Duodenal mucosa (tissue), 2 donors: ENCODE results near the gene MAGED2.
"Not testable (repeated sequence)": the region's sequence is repeated elsewhere in the genome, so short reads cannot be mapped to it uniquely, and the experiment has no call there.

Source experiments
- H3K27ac ChIP-seq: one replicate; pipeline ENCODE4 v1.7.0; 2013; ENCODE audit warnings: low read depth, low read length
- H3K27me3 ChIP-seq, 2 donors: one replicate each; pipeline ENCODE4 v1.7.0; 2013; ENCODE audit warnings: low read length in 2 of 2, control low read depth in 1 of 2; ENCODE audit not compliant: insufficient read depth in 2 of 2, control insufficient read depth in 1 of 2
- H3K36me3 ChIP-seq, 2 donors: one replicate each; pipeline ENCODE4 v1.7.0; 2013; ENCODE audit warnings: low read length in 2 of 2, control low read depth in 1 of 2; ENCODE audit not compliant: insufficient read depth in 2 of 2, control insufficient read depth in 1 of 2
- H3K4me1 ChIP-seq, 2 donors: one replicate each; pipeline ENCODE4 v1.7.0; 2013; ENCODE audit warnings: low read length in 2 of 2, control low read depth in 1 of 2; ENCODE audit not compliant: insufficient read depth in 2 of 2, control insufficient read depth in 1 of 2
- H3K4me3 ChIP-seq, 2 donors: one replicate each; pipeline ENCODE4 v1.7.0; 2013; ENCODE audit warnings: low read length in 2 of 2, low read depth in 1 of 2
- H3K9ac ChIP-seq, 2 donors: one replicate each; pipeline ENCODE4 v1.7.0; 2013; ENCODE audit warnings: low read length in 2 of 2, low read depth in 1 of 2
- H3K9me3 ChIP-seq, 2 donors: one replicate each; pipeline ENCODE4 v1.7.0; 2013; ENCODE audit warnings: low read length in 2 of 2, control low read depth in 1 of 2; ENCODE audit not compliant: control insufficient read depth in 1 of 2

MAGED2 gene

DNA sequence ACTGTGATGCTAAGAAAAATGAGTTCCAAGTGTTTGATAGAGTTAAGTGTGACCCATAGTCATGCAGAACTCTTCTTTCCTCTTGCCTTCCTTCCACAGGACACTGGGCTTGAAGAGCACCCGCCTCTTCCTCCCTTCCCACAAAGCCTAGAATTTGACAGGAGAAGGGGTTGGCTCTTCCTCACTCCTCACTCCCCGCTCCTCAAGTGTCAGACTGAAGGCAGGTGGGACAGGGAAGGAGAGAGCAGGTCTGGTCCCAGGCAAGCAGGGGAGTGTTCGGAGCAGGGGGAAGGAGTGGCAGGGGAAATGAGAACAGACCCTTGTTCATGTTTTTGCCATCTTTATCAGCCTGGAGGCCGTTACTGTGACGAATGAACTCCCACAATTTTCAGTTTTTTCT, 10.7 kb downstream of the MAGED2 start:
- no peaks in the 10 kb centered on the region for H3K4me1 ChIP-seq
- H3K27ac ChIP-seq = no peak overlapping the region
- no peak overlapping the region for H3K4me3 ChIP-seq

DNA sequence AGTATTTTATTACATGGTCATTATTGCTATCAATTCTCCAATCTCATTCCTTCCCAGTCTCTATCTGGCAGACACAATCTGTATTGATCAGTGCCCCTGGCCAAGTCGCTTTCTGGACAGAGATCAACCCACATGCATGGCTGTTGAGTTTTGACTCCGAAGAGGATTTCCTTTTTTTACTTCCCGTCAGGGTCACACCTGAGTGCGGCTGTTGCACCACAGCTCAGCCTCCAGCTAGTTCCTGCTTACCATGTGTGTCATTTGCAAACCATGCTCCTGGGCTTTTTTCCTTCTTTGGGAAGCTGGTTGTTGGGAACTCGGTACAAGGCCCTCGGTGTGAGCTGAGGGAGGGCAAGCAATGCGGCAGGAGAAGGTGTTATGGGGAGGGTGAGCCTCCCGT, 11.7 kb downstream of the MAGED2 start:
- Histone ChIP-seq H3K4me1 (no peaks in the 10 kb centered on the region), H3K4me3 (no peak overlapping the region), H3K27me3 (no peaks in the 10 kb centered on the region), H3K9ac (no peak overlapping the region), H3K27ac (no peak overlapping the region), H3K9me3 (no peaks in the 10 kb centered on the region), H3K36me3 (peaks cover 10 to 14% of the 10 kb centered on the region in 2 donors)

More for the DNA sequence above, 10.7 kb downstream of the MAGED2 start:
- Histone ChIP-seq H3K9ac (no peak overlapping the region), H3K36me3 (peaks cover 18 to 24% of the 10 kb centered on the region in 2 donors), H3K9me3 (no peaks in the 10 kb centered on the region), H3K27me3 (no peaks in the 10 kb centered on the region)

DNA sequence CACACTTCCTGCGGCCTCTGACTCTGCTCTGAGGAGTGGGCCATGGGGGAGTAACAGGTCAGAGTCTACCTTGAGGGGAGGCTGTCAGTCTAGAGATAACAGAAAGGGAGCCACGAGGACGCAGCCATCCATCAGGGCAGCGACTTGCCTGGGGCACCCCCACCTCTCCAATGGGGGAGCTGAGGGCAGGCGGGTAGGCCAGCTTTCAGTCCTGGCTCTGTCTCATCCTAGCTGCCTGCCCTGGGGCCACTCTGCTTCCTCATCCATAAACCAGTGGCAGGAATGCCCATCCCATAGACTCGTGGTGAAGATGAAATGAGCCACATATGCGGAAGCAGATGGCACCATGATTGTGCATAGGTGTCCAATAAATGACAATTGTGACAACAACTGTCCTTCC, 13.2 kb downstream of the MAGED2 start:
- H3K36me3 ChIP-seq = peaks cover 0 to under 1% of the 10 kb centered on the region in 2 donors
- H3K27ac ChIP-seq = no peak overlapping the region
- no peaks in the 10 kb centered on the region for H3K27me3 ChIP-seq
- no peaks in the 10 kb centered on the region for H3K4me1 ChIP-seq
- H3K9ac ChIP-seq = no peak overlapping the region
- H3K4me3 ChIP-seq = no peak overlapping the region
- H3K9me3 ChIP-seq = no peaks in the 10 kb centered on the region

DNA sequence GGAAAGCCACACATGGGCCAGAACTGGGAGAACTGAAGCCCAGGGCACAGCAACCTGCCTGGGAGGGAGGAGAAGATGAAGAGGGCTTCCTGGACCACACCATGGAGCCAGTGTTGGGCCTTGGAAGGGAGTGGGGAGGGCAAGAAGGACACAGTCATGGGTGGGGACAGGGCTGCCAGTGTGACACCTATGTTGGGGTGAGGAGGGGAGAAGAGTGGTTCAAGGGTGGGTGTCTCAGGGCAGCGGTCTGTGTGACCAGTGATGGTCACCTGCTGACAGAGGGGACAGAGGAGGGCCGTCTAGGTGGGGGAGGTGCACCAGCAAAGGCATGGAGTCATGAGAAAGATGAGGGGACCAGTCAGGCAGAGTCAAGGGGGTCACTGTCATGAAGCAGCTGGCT, 13.8 kb downstream of the MAGED2 start:
- Histone ChIP-seq H3K36me3 (no peaks in the 10 kb centered on the region), H3K9ac (no peak overlapping the region), H3K27me3 (no peaks in the 10 kb centered on the region), H3K27ac (no peak overlapping the region), H3K4me1 (no peaks in the 10 kb centered on the region), H3K4me3 (no peak overlapping the region), H3K9me3 (no peaks in the 10 kb centered on the region)

DNA sequence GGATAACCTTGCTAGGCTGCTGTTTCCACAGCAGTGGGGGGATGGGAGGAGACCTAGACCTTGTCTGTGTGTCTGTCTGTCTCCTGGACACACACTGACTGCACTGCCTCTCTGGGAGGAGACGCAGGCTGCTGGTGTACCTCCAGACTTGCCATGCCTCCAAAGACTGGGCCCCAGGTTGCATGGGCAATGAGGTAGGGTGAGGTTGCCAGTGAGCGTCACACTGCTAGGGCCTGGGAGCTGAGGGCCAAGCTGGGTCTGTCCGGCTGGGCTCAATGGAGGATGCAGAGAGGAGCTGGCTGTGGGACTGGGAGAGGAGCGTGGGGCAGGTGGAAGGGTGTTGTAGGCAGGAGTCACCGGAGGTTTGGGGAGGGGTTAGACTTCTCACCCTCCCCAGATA, 16.6 kb downstream of the MAGED2 start:
- Histone ChIP-seq H3K27ac (no peak overlapping the region), H3K9ac (no peak overlapping the region), H3K27me3 (no peaks in the 10 kb centered on the region), H3K36me3 (no peaks in the 10 kb centered on the region), H3K9me3 (no peaks in the 10 kb centered on the region), H3K4me3 (no peak overlapping the region), H3K4me1 (no peaks in the 10 kb centered on the region)

DNA sequence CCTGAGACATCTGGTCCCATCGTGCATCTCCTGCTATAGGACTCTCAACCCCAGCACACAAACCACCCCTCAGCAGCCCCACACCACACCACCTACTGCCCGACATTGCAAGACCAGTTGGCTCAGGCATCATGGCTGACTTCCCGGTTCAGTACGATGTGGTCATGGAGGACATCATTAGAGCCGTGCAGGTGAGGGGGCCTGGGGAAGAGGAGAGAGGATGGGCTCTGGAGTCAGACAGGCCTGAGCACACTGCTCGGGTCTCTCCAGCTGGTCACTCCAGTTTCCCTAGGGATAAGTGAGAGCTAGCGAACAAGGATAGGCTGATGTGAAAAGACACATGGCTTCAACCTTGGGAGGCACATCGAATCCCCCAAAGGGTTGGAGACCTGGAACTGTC, 17.2 kb downstream of the MAGED2 start:
- H3K4me1 ChIP-seq = no peaks in the 10 kb centered on the region
- H3K27ac ChIP-seq = no peak overlapping the region
- H3K36me3 ChIP-seq = no peaks in the 10 kb centered on the region
- no peak overlapping the region for H3K4me3 ChIP-seq
- H3K9me3 ChIP-seq = no peaks in the 10 kb centered on the region
- no peaks in the 10 kb centered on the region for H3K27me3 ChIP-seq
- no peak overlapping the region for H3K9ac ChIP-seq

DNA sequence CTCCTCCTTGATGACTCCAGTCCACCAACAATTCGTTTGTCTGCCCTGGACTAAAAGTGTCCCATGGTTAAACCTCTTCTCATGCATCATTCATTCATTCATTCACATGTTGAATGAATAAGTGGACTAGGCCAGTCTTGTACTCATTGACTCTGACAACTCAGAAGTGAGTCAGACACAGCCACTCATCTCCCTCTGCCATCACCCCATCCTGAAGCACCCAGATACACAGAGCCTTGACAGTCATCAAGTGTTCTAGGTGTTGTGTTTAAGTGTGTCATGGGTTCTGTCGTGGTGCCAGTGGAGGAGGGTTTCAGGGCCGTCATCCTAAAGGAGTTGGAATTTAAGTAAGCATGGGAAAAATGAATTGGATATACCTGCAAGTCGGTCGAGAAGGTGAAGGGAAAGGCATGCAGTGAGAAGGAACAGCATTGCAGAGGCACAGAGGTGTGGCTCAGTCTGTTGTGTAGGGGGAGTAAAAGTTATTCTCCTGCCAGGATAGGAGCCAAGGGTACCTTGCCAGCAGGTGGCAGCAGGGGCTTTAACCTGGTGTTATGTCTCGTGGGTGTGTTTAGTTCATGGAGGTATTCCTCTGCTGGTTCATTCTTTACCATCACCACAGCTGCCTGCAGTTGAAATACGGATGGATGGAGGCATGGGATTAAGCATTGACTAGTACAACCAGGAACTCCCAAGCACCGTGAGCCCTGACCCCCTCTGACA, 18.3 kb downstream of the MAGED2 start:
- no peaks in the 10 kb centered on the region for H3K27me3 ChIP-seq
- H3K4me1 ChIP-seq = no peaks in the 10 kb centered on the region
- H3K36me3 ChIP-seq = no peaks in the 10 kb centered on the region
- no peak overlapping the region for H3K4me3 ChIP-seq
- H3K9ac ChIP-seq = no peak overlapping the region
- no peak overlapping the region for H3K27ac ChIP-seq
- H3K9me3 ChIP-seq = no peaks in the 10 kb centered on the region

DNA sequence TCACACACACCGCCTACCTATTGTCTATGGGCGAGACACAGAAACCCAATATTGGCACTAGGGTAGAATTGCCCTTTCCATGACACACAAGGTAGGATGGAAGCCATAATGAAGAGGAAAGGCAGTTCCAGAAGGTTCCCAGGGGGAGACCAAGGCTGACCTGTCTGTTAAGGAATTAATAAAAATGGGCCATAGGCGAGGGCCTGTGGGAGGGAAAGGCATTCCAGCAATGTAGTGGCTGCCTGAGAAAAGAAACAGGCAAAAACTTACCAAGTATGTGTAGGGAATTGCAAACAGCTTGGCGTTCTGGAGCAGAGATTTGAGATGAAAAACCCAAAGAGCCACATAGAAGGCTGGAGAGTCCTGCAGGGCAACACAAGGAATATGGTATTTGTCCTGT, 19.1 kb downstream of the MAGED2 start:
- no peaks in the 10 kb centered on the region for H3K27me3 ChIP-seq
- H3K36me3 ChIP-seq = no peaks in the 10 kb centered on the region

DNA sequence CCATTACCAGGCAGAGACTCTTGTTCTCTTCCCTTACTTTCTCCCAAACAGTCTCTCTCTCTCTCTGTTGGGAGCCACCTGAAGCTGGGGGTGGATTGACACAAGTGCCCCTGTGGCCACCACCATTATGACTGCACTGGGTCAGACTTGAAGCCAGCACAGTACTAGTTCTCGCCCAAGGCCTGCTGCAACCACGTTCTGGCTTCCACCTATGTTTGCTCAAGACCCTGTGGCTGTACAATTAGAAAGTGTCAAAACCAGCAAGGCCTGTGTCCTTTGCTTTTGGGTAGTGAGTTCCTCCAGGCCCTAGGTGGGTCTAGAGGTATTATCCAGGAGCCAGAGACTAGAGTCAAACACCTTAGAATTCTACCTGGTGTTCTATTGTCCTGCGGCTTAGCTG, 31.0 kb downstream of the MAGED2 start:
- Histone ChIP-seq H3K27me3 (no peaks in the 10 kb centered on the region), H3K36me3 (no peaks in the 10 kb centered on the region), H3K4me3 (no peak overlapping the region), H3K9ac (no peak overlapping the region), H3K9me3 (no peaks in the 10 kb centered on the region), H3K27ac (no peak overlapping the region), H3K4me1 (no peaks in the 10 kb centered on the region)

More for the DNA sequence above, 19.1 kb downstream of the MAGED2 start:
- H3K9me3 ChIP-seq = no peaks in the 10 kb centered on the region
- no peak overlapping the region for H3K4me3 ChIP-seq
- H3K4me1 ChIP-seq = no peaks in the 10 kb centered on the region
- no peak overlapping the region for H3K27ac ChIP-seq
- no peak overlapping the region for H3K9ac ChIP-seq

DNA sequence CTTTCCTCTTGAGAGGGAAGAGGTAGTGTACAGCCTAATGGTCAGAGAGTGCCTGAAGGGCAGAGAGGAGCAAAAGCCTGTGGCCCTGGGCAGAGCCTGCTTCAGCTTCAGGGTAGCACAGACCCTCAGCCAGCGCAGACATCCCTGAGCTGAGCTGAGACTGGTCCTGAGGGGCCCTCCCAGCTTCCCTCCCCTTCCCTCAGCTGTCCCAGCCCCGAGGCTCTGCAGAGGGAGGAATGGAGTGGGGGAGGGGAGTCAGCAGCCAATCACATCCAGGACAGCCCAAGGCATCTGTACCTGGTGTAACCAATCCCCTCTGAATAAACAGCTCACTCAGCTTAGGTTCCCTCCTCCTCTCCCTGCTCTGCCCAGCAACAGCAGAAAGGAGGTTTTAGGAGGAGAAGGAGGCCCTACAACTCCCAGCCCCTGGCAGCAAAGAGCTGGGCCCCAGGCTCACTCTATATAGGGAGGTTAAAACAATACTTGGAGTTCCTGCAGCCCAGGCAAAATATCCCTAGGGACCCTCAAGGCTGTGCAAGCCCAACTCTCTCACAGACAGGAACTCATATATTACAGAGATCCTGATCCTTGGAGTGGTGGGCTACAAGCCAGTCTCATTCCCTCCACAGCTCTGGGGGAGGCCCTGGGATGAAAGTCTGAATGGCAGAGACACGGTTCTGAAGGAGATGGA, 33.8 kb downstream of the MAGED2 start:
- H3K27me3 ChIP-seq, H3K27ac ChIP-seq, H3K4me3 ChIP-seq, H3K36me3 ChIP-seq, H3K4me1 ChIP-seq, H3K9me3 ChIP-seq, H3K9ac ChIP-seq: not testable (repeated sequence)
